RWPE2 (cell line): ENCODE measurements around the gene DTD2.
"Not testable (repeated sequence)": the region's sequence is repeated elsewhere in the genome, so short reads cannot be mapped to it uniquely, and the experiment has no call there.

Experiments used
- ATAC-seq: fragments of 200-7000 bp; cut with Tn5 transposase; 3 replicates; pipeline ENCODE4 v1.9.1; 2021; ENCODE audit warnings: low read depth
- DNase-seq: peaks from one replicate; pipeline ENCODE4 v3.0.0-alpha.2; 2020; ENCODE audit warnings: low spot score
- H3K27ac ChIP-seq: fragments of 450-650 bp; 2 replicates; pipeline ENCODE4 v1.5.1; 2017; ENCODE audit warnings: mild to moderate bottlenecking; ENCODE audit not compliant: poor library complexity, severe bottlenecking
- H3K27me3 ChIP-seq: fragments of 250-450 bp; sonication (Bioruptor Pico); 2 replicates; pipeline ENCODE4 v1.5.1; 2021; ENCODE audit warnings: mild to moderate bottlenecking, moderate library complexity; ENCODE audit not compliant: insufficient read depth, poor library complexity, severe bottlenecking
- H3K36me3 ChIP-seq: fragments of 250-450 bp; sonication (Bioruptor Pico); 2 replicates; pipeline ENCODE4 v1.5.1; 2020; ENCODE audit warnings: low read depth, mild to moderate bottlenecking, moderate library complexity
- H3K4me1 ChIP-seq: fragments of 250-450 bp; sonication (Bioruptor Pico); 2 replicates; pipeline ENCODE4 v1.5.1; 2021; ENCODE audit warnings: mild to moderate bottlenecking, moderate library complexity; ENCODE audit not compliant: insufficient read depth, poor library complexity, severe bottlenecking
- H3K4me3 ChIP-seq: fragments of 250-450 bp; sonication (Bioruptor Pico); 2 replicates; pipeline ENCODE4 v1.5.1; 2021; ENCODE audit warnings: mild to moderate bottlenecking, moderate library complexity; ENCODE audit not compliant: severe bottlenecking
- H3K9me3 ChIP-seq: fragments of 250-450 bp; sonication (Bioruptor Pico); 2 replicates; pipeline ENCODE4 v1.5.1; 2021; ENCODE audit warnings: mild to moderate bottlenecking, moderate library complexity; ENCODE audit not compliant: severe bottlenecking
- TF ChIP-seq, protein P1 (sequence below): fragments of 450-650 bp; IDR thresholded peaks from one replicate; pipeline ENCODE4 v1.5.1; 2017; ENCODE audit warnings: mild to moderate bottlenecking, moderate library complexity; ENCODE audit not compliant: poor library complexity, severe bottlenecking

DTD2 gene

GRCh38 chr14:31479027-31479426, 21.7 kb upstream of the DTD2 start:
- Histone ChIP-seq H3K4me1 (no peaks in the 10 kb centered on the region), H3K9me3 (no peaks in the 10 kb centered on the region), H3K4me3 (no peak overlapping the region), H3K36me3 (no peaks in the 10 kb centered on the region), H3K27me3 (no peaks in the 10 kb centered on the region), H3K27ac (no peak overlapping the region)
- TF ChIP-seq, protein P1, sequence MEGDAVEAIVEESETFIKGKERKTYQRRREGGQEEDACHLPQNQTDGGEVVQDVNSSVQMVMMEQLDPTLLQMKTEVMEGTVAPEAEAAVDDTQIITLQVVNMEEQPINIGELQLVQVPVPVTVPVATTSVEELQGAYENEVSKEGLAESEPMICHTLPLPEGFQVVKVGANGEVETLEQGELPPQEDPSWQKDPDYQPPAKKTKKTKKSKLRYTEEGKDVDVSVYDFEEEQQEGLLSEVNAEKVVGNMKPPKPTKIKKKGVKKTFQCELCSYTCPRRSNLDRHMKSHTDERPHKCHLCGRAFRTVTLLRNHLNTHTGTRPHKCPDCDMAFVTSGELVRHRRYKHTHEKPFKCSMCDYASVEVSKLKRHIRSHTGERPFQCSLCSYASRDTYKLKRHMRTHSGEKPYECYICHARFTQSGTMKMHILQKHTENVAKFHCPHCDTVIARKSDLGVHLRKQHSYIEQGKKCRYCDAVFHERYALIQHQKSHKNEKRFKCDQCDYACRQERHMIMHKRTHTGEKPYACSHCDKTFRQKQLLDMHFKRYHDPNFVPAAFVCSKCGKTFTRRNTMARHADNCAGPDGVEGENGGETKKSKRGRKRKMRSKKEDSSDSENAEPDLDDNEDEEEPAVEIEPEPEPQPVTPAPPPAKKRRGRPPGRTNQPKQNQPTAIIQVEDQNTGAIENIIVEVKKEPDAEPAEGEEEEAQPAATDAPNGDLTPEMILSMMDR = no peak
- ATAC-seq (no peak), DNase-seq (no peak)

DNA sequence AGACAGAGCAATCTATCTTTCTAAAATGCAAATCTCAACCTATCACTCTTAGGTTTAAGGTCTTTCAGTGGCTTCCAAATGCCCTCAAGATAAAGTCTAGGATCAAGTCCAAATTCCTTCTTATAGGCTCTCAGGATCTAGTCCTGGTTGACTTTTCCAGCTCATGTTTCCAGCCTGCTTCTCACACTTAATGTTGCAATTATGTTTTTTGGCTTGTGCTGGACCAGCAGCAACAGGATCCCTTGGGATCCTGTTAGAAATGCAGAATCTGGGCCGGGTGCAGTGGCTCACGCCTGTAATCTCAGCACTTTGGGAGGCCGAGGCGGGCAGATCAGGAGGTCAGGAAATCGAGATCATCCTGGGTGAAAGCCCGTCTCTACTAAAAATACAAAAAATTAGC, 19.9 kb upstream of the DTD2 start:
- DNase-seq (no peak), ATAC-seq (no peak)
- Histone ChIP-seq H3K4me3 (no peak overlapping the region), H3K4me1 (no peaks in the 10 kb centered on the region), H3K27ac (no peak overlapping the region), H3K27me3 (no peaks in the 10 kb centered on the region), H3K9me3 (no peaks in the 10 kb centered on the region), H3K36me3 (no peaks in the 10 kb centered on the region)
- TF ChIP-seq, protein P1 = no peak

DNA sequence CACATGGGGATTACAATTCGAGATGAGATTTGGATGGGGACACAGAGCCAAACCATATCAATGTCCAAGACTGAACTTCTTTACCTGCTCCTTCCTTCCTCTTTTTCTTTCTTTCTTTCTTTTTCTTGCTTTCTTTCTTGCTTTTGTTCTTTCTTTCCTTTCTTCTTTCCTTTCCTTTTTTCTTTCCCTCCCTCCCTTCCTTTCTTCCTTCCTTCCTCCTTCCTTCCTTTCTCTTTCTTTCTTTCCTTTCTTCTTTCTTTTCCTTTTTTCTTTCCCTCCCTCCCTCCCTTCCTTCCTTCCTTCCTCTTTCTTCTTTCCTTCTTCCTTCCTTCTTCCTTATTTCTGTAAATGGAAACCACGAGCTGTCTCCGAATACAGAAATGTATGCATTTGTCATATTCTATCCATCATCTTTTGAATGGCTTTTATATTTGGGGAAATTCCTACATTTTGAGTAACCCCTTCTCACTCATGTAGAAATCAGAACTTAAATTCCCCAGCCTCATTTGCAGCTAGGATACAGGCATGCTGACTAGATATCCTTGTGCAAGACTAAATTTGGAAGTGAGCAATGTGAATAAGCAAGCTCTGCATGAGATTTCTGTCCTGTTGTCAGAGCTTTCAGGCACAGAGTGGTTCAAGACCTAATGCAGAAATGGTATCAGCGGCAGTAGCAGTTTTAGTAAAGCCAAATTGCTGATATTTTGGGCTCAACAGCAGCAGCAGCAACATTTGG, 19.0 kb upstream of the DTD2 start:
- H3K27ac ChIP-seq = no peak overlapping the region
- H3K9me3 ChIP-seq = no peaks in the 10 kb centered on the region
- H3K36me3 ChIP-seq = no peaks in the 10 kb centered on the region
- H3K4me1 ChIP-seq = no peaks in the 10 kb centered on the region
- ATAC-seq (no peak), DNase-seq (no peak)
- H3K27me3 ChIP-seq = no peaks in the 10 kb centered on the region
- TF ChIP-seq, protein P1 = no peak
- no peak overlapping the region for H3K4me3 ChIP-seq

DNA sequence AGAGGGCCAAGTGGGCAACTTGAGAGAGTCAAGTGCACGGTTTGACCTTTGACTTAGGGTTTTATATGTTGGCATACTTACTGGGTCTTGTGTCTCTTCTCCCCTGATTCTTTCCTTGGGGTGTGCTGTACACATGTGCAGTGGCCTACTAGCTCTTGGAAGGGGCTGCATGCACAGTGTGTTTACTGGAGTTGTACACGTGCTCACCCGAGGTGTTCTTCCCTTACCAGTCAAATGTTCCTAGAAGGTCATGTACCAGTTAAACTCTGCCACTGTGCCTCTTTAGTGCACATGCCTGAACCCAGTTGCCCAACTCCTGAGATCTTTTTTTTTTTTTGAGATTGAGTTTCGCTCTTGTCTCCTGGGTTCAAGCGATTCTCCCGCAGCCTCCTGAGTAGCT, 9.2 kb upstream of the DTD2 start:
- ATAC-seq = no peak
- TF ChIP-seq, protein P1 = no peak

DNA sequence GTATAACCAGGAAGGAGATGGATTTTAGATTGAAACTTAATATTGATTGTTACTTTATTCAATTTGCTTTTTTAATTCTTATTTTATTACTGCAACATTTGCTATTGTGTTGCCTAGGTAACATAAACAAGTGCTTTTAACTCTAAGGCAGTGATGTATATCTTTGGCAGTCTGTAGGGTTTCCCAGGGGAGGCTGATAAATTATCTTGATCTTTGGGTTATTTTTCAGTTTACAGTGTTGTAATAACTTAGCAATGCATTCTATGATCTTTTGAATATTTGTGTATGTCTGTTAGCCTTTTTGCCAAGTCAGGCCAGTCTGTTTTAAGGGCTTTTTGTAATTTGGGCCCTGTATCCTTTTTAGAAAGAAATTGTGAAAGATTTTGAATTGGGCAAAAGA, 7.8 kb upstream of the DTD2 start:
- Histone ChIP-seq H3K9me3 (no peaks in the 10 kb centered on the region), H3K4me1 (no peaks in the 10 kb centered on the region), H3K27me3 (no peaks in the 10 kb centered on the region), H3K36me3 (no peaks in the 10 kb centered on the region), H3K4me3 (no peak overlapping the region), H3K27ac (no peak overlapping the region)
- ATAC-seq (no peak), DNase-seq (no peak)
- TF ChIP-seq, protein P1 = no peak

More for the DNA sequence above, 9.2 kb upstream of the DTD2 start:
- Histone ChIP-seq H3K4me1 (no peaks in the 10 kb centered on the region), H3K27ac (no peak overlapping the region), H3K4me3 (no peak overlapping the region), H3K9me3 (no peaks in the 10 kb centered on the region), H3K27me3 (no peaks in the 10 kb centered on the region), H3K36me3 (no peaks in the 10 kb centered on the region)
- DNase-seq = no peak

DNA sequence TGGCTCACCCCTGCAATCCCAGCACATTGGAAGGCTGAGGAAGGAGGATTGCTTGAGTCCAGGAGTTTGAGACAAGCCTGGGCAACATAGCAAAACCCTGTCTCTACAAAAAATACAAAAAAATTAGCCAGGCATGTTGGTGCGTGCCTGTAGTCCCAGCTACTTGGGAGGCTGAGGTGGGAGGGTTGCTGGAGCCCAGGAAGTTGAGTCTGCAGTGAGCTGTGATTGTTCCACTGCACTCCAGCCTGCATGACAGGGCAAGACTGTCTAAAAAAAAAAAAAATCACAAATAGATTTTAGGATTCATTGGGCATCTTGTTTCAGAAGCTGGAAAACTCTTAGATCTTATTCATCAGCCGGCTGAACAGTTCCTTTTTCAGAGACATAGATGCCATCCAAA, 5.1 kb upstream of the DTD2 start:
- not testable (repeated sequence) for H3K36me3 ChIP-seq, H3K27me3 ChIP-seq, H3K4me1 ChIP-seq, H3K4me3 ChIP-seq, DNase-seq, H3K9me3 ChIP-seq
- peak; percentile 74 for ATAC-seq
- H3K27ac ChIP-seq = peak overlapping the region; percentile 2
